Kidney glomerular epithelial cell (primary cell): Measurements from ENCODE around the gene SDR42E2.
A peak's percentile ranks its signal among the peaks of the same experiment; 100 is the strongest.
"Not testable (repeated sequence)": the region's sequence is repeated elsewhere in the genome, so short reads cannot be mapped to it uniquely, and the experiment has no call there.

Experiments used
- DNase-seq: peaks from one replicate; lab custom pipeline; 2025; lab: John Stamatoyannopoulos, UW

Gene SDR42E2

GRCh38 chr16:22162656-22163009 is 327 bp downstream of the SDR42E2 start:
- DNase-seq, result no peak

GRCh38 chr16:22163806-22164205 is 1.5 kb downstream of the SDR42E2 start:
- DNase-seq, result no peak

- no peak for DNase-seq
Measured at GRCh38 chr16:22164482-22164881, 2.2 kb downstream of the SDR42E2 start.

GRCh38 chr16:22165508-22166285 is 3.4 kb downstream of the SDR42E2 start:
- DNase-seq, result no peak

GRCh38 chr16:22171953-22172352 is 9.6 kb downstream of the SDR42E2 start:
- DNase-seq, result no peak

- not testable (repeated sequence) for DNase-seq
Measured at GRCh38 chr16:22172642-22173041, 10.3 kb downstream of the SDR42E2 start.

- DNase-seq, result no peak
Measured at GRCh38 chr16:22174642-22175041, 12.3 kb downstream of the SDR42E2 start.

GRCh38 chr16:22177968-22178930 is 15.9 kb downstream of the SDR42E2 start:
- DNase-seq, result no peak

GRCh38 chr16:22181426-22181825 is 19.1 kb downstream of the SDR42E2 start:
- no peak for DNase-seq

GRCh38 chr16:22181843-22182242 is 19.5 kb downstream of the SDR42E2 start:
- no peak for DNase-seq

- DNase-seq, result no peak
Measured at GRCh38 chr16:22183335-22183734, 21.0 kb downstream of the SDR42E2 start.

- no peak for DNase-seq
Measured at GRCh38 chr16:22183901-22184614, 21.8 kb downstream of the SDR42E2 start.

GRCh38 chr16:22184615-22184968 is 22.3 kb downstream of the SDR42E2 start:
- no peak for DNase-seq

- DNase-seq, result no peak
Measured at GRCh38 chr16:22186517-22186916, 24.2 kb downstream of the SDR42E2 start.

GRCh38 chr16:22188267-22188594 is 25.9 kb downstream of the SDR42E2 start:
- no peak for DNase-seq

- DNase-seq, result peak; percentile 92
Measured at GRCh38 chr16:22188595-22189442, 26.5 kb downstream of the SDR42E2 start.

- DNase-seq, result no peak
Measured at GRCh38 chr16:22189473-22190080, 27.3 kb downstream of the SDR42E2 start.

- peak; percentile 8 for DNase-seq
Measured at GRCh38 chr16:22190081-22190775, 27.9 kb downstream of the SDR42E2 start.

GRCh38 chr16:22190776-22191531 is 28.6 kb downstream of the SDR42E2 start:
- DNase-seq, result peak; percentile 100
